Choroid plexus epithelial cell (primary cell): Measurements from ENCODE around the gene ITSN1.

Experiments used
- DNase-seq: peaks from one replicate; pipeline ENCODE4 v3.0.0-alpha.2; 2010; ENCODE audit warnings: low read depth
- H3K4me3 ChIP-seq: 2 replicates; pipeline ENCODE4 v1.5.1; 2011; ENCODE audit warnings: low read depth, mild to moderate bottlenecking, control low read depth, low read length, moderate library complexity
- TF ChIP-seq, protein P1 (sequence below): conservative IDR thresholded peaks from 2 replicates; pipeline ENCODE4 v1.5.1; 2011; ENCODE audit warnings: low read depth, mild to moderate bottlenecking, control low read depth, inconsistent platforms, low read length, moderate library complexity

Gene ITSN1

GRCh38 chr21:33820798-33821197 is 178.5 kb downstream of the ITSN1 start:
- TF ChIP-seq, protein P1, sequence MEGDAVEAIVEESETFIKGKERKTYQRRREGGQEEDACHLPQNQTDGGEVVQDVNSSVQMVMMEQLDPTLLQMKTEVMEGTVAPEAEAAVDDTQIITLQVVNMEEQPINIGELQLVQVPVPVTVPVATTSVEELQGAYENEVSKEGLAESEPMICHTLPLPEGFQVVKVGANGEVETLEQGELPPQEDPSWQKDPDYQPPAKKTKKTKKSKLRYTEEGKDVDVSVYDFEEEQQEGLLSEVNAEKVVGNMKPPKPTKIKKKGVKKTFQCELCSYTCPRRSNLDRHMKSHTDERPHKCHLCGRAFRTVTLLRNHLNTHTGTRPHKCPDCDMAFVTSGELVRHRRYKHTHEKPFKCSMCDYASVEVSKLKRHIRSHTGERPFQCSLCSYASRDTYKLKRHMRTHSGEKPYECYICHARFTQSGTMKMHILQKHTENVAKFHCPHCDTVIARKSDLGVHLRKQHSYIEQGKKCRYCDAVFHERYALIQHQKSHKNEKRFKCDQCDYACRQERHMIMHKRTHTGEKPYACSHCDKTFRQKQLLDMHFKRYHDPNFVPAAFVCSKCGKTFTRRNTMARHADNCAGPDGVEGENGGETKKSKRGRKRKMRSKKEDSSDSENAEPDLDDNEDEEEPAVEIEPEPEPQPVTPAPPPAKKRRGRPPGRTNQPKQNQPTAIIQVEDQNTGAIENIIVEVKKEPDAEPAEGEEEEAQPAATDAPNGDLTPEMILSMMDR = no peak

DNA sequence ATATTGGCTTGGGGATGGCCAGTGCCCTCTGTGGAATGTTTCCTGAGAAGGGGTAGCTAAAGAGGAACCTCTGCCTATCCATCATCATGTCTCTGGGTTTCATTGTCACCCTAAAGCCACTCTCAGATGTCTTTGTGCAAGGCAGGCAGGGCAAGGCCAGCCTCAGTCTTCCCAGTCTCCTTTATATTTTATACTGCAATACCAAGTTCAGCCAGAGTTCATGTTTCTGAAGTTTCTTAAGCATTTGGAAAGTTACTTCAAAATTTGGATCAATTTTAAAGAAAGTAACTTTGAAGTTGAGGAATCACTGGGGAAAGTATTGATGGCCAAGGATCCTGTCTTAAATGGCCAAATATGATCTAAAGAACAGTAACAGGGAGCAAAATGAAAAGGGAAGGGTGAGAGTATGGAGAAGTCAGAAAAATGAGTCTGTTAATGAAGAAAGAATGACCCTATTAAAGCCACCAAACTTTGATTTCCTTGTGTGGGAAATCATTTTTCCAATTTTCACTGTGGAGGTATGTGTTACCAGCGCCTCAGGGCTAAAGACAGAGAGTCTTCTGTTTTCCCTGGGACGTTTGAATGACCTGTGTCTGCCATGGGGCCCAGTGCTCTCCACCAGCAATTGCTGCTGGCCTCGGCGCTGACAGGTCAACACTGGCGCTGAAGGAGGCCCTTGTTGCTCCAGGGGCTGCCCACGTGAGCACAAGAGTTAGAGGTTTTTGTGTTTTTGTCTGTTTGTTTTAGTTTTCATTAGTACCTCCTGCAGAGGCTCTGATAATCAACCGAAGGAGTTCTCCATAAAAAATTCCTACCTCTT is 179.4 kb downstream of the ITSN1 start:
- TF ChIP-seq, protein P1 = peak; percentile 17

More at GRCh38 chr21:33820798-33821197, 178.5 kb downstream of the ITSN1 start:
- H3K4me3 ChIP-seq = no peak overlapping the region
- DNase-seq = no peak

GRCh38 chr21:33824156-33824941 is 182.0 kb downstream of the ITSN1 start:
- TF ChIP-seq, protein P1 = no peak
- no peak for DNase-seq
- no peak overlapping the region for H3K4me3 ChIP-seq

More for the DNA sequence above, 179.4 kb downstream of the ITSN1 start:
- H3K4me3 ChIP-seq = no peak overlapping the region
- peak; percentile 62 for DNase-seq

- TF ChIP-seq, protein P1 = no peak
- DNase-seq = no peak
- H3K4me3 ChIP-seq = no peak overlapping the region
Observed at GRCh38 chr21:33825419-33825818, 183.1 kb downstream of the ITSN1 start.

DNA sequence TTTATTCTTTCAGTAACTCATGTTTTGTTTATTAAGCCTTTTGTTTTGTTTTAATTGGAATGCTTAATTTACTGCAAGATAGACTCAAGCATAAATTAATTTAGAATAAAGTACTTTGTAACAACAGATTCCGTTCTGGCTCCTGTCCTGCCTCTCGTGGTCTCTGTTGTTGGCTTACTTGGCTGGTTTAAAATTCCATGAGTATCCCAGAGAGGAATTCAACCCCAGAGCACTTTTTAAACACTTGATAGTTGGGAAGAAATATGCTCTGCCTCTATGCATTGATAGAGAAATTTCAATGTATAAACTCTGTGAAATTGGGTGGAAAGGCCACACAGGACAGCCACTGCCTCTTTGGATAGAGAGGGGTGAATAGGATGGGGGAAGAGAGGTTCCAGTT is 183.6 kb downstream of the ITSN1 start:
- peak; percentile 46 for DNase-seq
- TF ChIP-seq, protein P1 = no peak
- no peak overlapping the region for H3K4me3 ChIP-seq

DNA sequence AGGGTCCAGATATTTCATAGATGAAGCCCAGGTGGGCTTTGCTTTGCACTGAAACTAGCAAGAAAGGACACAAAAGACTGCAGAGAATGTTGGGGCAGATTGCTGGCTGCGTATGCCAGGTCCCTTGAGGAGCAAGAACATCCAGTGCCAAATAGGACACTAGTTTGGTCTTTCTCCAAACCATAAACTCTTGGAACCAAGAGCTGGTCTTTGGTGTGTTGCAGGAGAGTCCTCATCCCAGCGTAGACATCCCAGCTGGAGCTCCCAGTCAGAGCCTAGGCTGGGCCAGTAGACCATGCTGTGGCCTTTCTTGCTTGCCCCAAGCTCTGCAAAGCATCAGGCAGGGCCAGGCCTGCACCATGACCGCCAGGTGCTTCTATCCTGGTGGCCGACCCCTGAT is 185.8 kb downstream of the ITSN1 start:
- H3K4me3 ChIP-seq = no peak overlapping the region
- TF ChIP-seq, protein P1 = no peak
- DNase-seq = no peak

- TF ChIP-seq, protein P1 = no peak
- no peak for DNase-seq
- no peak overlapping the region for H3K4me3 ChIP-seq
Observed at GRCh38 chr21:33828577-33828976, 186.3 kb downstream of the ITSN1 start.
